Gastrocnemius medialis (tissue), 4 donors: Measurements from ENCODE around the gene CSTB.

Experiments used
- POLR2A ChIP-seq, 2 donors: fragments of 450-650 bp; IDR thresholded peaks; one replicate each; pipeline ENCODE4 v1.6.1; 2017; ENCODE audit warnings: antibody characterized with exemption in 2 of 2, mild to moderate bottlenecking in 2 of 2, moderate library complexity in 2 of 2
- TF ChIP-seq, protein P1 (sequence below), 5 experiments: fragments of 450-650 bp in 3 of 5; fragments of 200-600 bp in 2 of 5; sonication (generic) in 2 of 5; IDR thresholded peaks in 4 of 5; conservative IDR thresholded peaks in 1 of 5; 1 replicate in 4 of 5; 2 replicates in 1 of 5; pipeline ENCODE4 v1.5.1; 2016 to 2019; ENCODE audit warnings: antibody characterized with exemption in 5 of 5, mild to moderate bottlenecking in 3 of 5, moderate library complexity in 3 of 5

DNA sequence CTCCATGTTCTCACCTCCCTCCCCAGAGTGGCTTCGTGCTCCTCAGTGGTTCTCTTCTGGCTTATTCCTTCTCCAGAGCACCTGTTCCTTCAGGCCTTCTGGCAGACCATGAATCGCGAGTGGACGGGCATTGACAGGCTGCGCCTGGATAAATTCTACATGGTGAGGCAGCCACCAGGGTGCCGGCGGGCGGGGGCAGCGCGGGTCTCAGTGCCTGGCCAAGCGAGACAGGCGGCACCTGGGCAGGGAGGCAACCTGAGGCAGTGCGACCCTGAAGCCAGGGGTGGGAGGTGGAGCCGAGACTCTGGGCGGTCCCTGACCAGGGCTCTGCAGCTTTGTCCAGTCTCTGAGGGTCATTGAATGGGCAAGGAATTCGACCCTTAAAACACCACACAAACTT lies 17.1 kb upstream of the CSTB start:
- TF ChIP-seq, protein P1, sequence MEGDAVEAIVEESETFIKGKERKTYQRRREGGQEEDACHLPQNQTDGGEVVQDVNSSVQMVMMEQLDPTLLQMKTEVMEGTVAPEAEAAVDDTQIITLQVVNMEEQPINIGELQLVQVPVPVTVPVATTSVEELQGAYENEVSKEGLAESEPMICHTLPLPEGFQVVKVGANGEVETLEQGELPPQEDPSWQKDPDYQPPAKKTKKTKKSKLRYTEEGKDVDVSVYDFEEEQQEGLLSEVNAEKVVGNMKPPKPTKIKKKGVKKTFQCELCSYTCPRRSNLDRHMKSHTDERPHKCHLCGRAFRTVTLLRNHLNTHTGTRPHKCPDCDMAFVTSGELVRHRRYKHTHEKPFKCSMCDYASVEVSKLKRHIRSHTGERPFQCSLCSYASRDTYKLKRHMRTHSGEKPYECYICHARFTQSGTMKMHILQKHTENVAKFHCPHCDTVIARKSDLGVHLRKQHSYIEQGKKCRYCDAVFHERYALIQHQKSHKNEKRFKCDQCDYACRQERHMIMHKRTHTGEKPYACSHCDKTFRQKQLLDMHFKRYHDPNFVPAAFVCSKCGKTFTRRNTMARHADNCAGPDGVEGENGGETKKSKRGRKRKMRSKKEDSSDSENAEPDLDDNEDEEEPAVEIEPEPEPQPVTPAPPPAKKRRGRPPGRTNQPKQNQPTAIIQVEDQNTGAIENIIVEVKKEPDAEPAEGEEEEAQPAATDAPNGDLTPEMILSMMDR (IDR thresholded peaks at IDR 0.05 in 4 of 5, conservative IDR thresholded peaks at IDR 0.05 in 1 of 5) = no peak
- no peak for TF ChIP-seq POLR2A (IDR thresholded peaks at IDR 0.05)
